GM12872 (cell line): Measurements from ENCODE around the gene INTS12.

Experiments
- TF ChIP-seq, protein P1 (sequence below): IDR thresholded peaks from 3 replicates; pipeline ENCODE4 v1.5.1; 2011; ENCODE audit warnings: low read depth, mild to moderate bottlenecking, low read length, moderate library complexity; ENCODE audit not compliant: insufficient read depth

Gene INTS12

GRCh38 chr4:105634402-105635080, 73.9 kb downstream of the INTS12 start:
- TF ChIP-seq, protein P1, sequence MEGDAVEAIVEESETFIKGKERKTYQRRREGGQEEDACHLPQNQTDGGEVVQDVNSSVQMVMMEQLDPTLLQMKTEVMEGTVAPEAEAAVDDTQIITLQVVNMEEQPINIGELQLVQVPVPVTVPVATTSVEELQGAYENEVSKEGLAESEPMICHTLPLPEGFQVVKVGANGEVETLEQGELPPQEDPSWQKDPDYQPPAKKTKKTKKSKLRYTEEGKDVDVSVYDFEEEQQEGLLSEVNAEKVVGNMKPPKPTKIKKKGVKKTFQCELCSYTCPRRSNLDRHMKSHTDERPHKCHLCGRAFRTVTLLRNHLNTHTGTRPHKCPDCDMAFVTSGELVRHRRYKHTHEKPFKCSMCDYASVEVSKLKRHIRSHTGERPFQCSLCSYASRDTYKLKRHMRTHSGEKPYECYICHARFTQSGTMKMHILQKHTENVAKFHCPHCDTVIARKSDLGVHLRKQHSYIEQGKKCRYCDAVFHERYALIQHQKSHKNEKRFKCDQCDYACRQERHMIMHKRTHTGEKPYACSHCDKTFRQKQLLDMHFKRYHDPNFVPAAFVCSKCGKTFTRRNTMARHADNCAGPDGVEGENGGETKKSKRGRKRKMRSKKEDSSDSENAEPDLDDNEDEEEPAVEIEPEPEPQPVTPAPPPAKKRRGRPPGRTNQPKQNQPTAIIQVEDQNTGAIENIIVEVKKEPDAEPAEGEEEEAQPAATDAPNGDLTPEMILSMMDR, result no peak

GRCh38 chr4:105633241-105633640, 75.2 kb downstream of the INTS12 start:
- TF ChIP-seq, protein P1, result no peak
